Loucy (cell line): ENCODE measurements around the gene KSR1.

Experiments used
- H2AFZ ChIP-seq: fragments of 200-600 bp; sonication (generic); 2 replicates; pipeline ENCODE4 v1.6.0; 2016; ENCODE audit warnings: antibody characterized with exemption, mild to moderate bottlenecking, low read length, moderate library complexity
- H3F3A ChIP-seq: fragments of 200-600 bp; 2 replicates; pipeline ENCODE4 v1.6.0; 2016; ENCODE audit warnings: antibody characterized with exemption, low read depth, mild to moderate bottlenecking
- H3K27me3 ChIP-seq: fragments of 200-600 bp; sonication (generic); 2 replicates; pipeline ENCODE4 v1.6.1; 2014; ENCODE audit warnings: low read length, mild to moderate bottlenecking; ENCODE audit not compliant: insufficient read depth, poor library complexity, severe bottlenecking
- H3K36me3 ChIP-seq: fragments of 200-600 bp; sonication (generic); 2 replicates; pipeline ENCODE4 v1.6.1; 2016; ENCODE audit warnings: low read length; ENCODE audit not compliant: insufficient read depth
- H3K4me1 ChIP-seq: fragments of 200-600 bp; sonication (generic); 2 replicates; pipeline ENCODE4 v1.5.1; 2014; ENCODE audit warnings: low read length, mild to moderate bottlenecking; ENCODE audit not compliant: insufficient read depth, poor library complexity, severe bottlenecking
- H3K4me2 ChIP-seq: fragments of 200-600 bp; sonication (generic); 2 replicates; pipeline ENCODE4 v1.6.0; 2014; ENCODE audit warnings: antibody characterized with exemption, low read length, low read depth, mild to moderate bottlenecking; ENCODE audit not compliant: poor library complexity, severe bottlenecking
- H3K4me3 ChIP-seq: fragments of 200-600 bp; sonication (generic); 2 replicates; pipeline ENCODE4 v1.5.1; 2014; ENCODE audit warnings: low read length, mild to moderate bottlenecking, mixed read lengths; ENCODE audit not compliant: poor library complexity, severe bottlenecking
- H3K79me2 ChIP-seq: fragments of 200-600 bp; sonication (generic); 2 replicates; pipeline ENCODE4 v1.6.1; 2014; ENCODE audit warnings: low read length; ENCODE audit not compliant: insufficient read depth
- H3K9ac ChIP-seq: fragments of 200-600 bp; sonication (generic); 2 replicates; pipeline ENCODE4 v1.6.0; 2014; ENCODE audit warnings: mild to moderate bottlenecking, low read depth, low read length, moderate library complexity; ENCODE audit not compliant: poor library complexity, severe bottlenecking
- H3K9me2 ChIP-seq: fragments of 200-600 bp; sonication (generic); replicated peaks from 2 replicates; pipeline ENCODE4 v1.6.1; 2016; ENCODE audit warnings: low read depth, low read length, mixed read lengths
- H3K9me3 ChIP-seq: fragments of 200-600 bp; sonication (generic); 2 replicates; pipeline ENCODE4 v1.6.1; 2014; ENCODE audit warnings: mild to moderate bottlenecking, antibody characterized with exemption, low read length, low read depth; ENCODE audit not compliant: insufficient read depth
- H4K20me1 ChIP-seq: fragments of 200-600 bp; sonication (generic); 2 replicates; pipeline ENCODE4 v1.6.0; 2014; ENCODE audit warnings: antibody characterized with exemption, low read length, mild to moderate bottlenecking; ENCODE audit not compliant: insufficient read depth, poor library complexity, severe bottlenecking
- CTCF ChIP-seq: fragments of 200-600 bp; sonication (generic); conservative IDR thresholded peaks from 2 replicates; pipeline ENCODE4 v1.5.1; 2014; ENCODE audit warnings: mild to moderate bottlenecking, antibody characterized with exemption, low read length
- EZH2phosphoT487 ChIP-seq: fragments of 200-600 bp; IDR thresholded peaks from 2 replicates; pipeline ENCODE4 v1.6.1; 2018; ENCODE audit warnings: antibody characterized with exemption, mild to moderate bottlenecking, moderate library complexity, borderline replicate concordance

Gene KSR1

GRCh38 chr17:27449541-27449940 lies 6.7 kb upstream of the KSR1 start:
- Histone ChIP-seq H3K27me3 (no peaks in the 10 kb centered on the region), H3K4me1 (peaks cover 4% of the 10 kb centered on the region), H3K79me2 (no peaks in the 10 kb centered on the region), H3K4me3 (no peak overlapping the region), H3K9me3 (no peaks in the 10 kb centered on the region), H2AFZ (no peak overlapping the region), H3K36me3 (no peaks in the 10 kb centered on the region), H3K9ac (no peak overlapping the region), H3K4me2 (no peak overlapping the region), H3F3A (no peaks in the 10 kb centered on the region), H3K9me2 (no peaks in the 10 kb centered on the region), H4K20me1 (no peaks in the 10 kb centered on the region)
- TF ChIP-seq CTCF (no peak), EZH2phosphoT487 (no peak)

GRCh38 chr17:27449988-27450387 lies 6.3 kb upstream of the KSR1 start:
- Histone ChIP-seq H3K27me3 (no peaks in the 10 kb centered on the region), H3F3A (0 out of 2 replicates have a peak, but pooled peaks cover under 1% of the 10 kb centered on the region), H3K4me2 (no peak overlapping the region), H3K4me1 (peaks cover 4% of the 10 kb centered on the region), H2AFZ (no peak overlapping the region), H4K20me1 (no peaks in the 10 kb centered on the region), H3K79me2 (no peaks in the 10 kb centered on the region), H3K9me3 (no peaks in the 10 kb centered on the region), H3K4me3 (no peak overlapping the region), H3K36me3 (no peaks in the 10 kb centered on the region), H3K9me2 (no peaks in the 10 kb centered on the region), H3K9ac (no peak overlapping the region)
- TF ChIP-seq CTCF: no peak
- no peak for TF ChIP-seq EZH2phosphoT487

GRCh38 chr17:27450416-27450815 lies 5.8 kb upstream of the KSR1 start:
- no peak for TF ChIP-seq EZH2phosphoT487
- no peak for TF ChIP-seq CTCF
- H3K4me1 ChIP-seq: peaks cover 6% of the 10 kb centered on the region
- no peaks in the 10 kb centered on the region for H3K27me3 ChIP-seq
- no peak overlapping the region for H2AFZ ChIP-seq
- H4K20me1 ChIP-seq: no peaks in the 10 kb centered on the region
- no peaks in the 10 kb centered on the region for H3K9me3 ChIP-seq
- H3K9ac ChIP-seq: no peak overlapping the region
- H3K4me2 ChIP-seq: no peak overlapping the region
- no peaks in the 10 kb centered on the region for H3K9me2 ChIP-seq
- no peaks in the 10 kb centered on the region for H3K36me3 ChIP-seq
- H3F3A ChIP-seq: 0 out of 2 replicates have a peak, but pooled peaks cover 5% of the 10 kb centered on the region
- no peaks in the 10 kb centered on the region for H3K79me2 ChIP-seq
- H3K4me3 ChIP-seq: no peak overlapping the region
